ENCODE measurements around the gene STK38L.

STK38L gene

GRCh38 chr12:27355979-27356378 lies 111.9 kb downstream of the STK38L start:
- no peak for DNase-seq

- no peak for DNase-seq
Measured at GRCh38 chr12:27359578-27360340, 115.7 kb downstream of the STK38L start.

DNA sequence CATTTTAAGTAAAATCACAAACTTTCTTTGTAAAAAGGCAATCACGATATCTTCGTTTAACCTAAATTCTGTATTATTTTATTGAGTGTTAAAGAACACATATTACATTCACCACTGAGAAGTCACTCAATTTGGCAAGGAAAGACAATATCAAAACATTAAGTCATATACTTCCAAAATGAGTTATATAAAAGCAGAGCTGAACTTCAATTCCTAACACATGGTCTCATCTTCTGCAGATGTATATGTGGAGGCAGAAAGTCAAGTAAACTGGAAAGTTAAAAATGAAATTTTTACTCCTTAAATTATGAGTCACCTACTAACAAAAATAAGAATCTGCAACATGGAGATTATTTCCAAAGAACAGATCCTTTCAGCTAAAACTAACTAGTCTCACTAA lies 117.3 kb downstream of the STK38L start:
- DNase-seq, result peak in 1 of 2 donors; percentile 7

GRCh38 chr12:27366621-27367020 lies 122.5 kb downstream of the STK38L start:
- DNase-seq, result no peak

- DNase-seq, result no peak
Measured at GRCh38 chr12:27367078-27367477, 123.0 kb downstream of the STK38L start.

All from hippocampal formation (tissue), 2 donors.